Fibroblast of the conjunctiva (primary cell): ENCODE measurements around the gene IL17REL.

Experiments
- DNase-seq: peaks from one replicate; pipeline ENCODE4 v3.0.0-alpha.2; 2010; ENCODE audit warnings: low read depth

Gene IL17REL

DNA sequence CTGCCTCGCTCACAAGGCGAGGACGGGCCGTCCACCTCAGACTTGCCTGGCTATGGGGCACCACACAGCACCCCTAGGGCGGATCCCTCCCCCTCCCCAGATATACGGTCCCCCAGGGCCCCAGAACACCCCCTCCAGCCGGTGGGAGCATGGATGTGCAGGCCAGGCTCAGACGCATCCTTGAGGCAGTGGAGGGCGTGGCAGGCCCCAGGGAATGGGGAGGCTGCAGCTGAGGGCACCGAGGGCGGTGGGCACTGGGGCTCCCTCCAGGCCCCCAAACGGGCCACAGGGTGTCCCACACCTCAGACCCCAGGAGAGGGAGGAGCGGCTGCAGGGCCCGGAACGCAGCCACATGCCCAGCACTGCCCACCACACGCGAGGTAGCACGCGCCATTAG, 33.5 kb upstream of the IL17REL start:
- no peak for DNase-seq

DNA sequence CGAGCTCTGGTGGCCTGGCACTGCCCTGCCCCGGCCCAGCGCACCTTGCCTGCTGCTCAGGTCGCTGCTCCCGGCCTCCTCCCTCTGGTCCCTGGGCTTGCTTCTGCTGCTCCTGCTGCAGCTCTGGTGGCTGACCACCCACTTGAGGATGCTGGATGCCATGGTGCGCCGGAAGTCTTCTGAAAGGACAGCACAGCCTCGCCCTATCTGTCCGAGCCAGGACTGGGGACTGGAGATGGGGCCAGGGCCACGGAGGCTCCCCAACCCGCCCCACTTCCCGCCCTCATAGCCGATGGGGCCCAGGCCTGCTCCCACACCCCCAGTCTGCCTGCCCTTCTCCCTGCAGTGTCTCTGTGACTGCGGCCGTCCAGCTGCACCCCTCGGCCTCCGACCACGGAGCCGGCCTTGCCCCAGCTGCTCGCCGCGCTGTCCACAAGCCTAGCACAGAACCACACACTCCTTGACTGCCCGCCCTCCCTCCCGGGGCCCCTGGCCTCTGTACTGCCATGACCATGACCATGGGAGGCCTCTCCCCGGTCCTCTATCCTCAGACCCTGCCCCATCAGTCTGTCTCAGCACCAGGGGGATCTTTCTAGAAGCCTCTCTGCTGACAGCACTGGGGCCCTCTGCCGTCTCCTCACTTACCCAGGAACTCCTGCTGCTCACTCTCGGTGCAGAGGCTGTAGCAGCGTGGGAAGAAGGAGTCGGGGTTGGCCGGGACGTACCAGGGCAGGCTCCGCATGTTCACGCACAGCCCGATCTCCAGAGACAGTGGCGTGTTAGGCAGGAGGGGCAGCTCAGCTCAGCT, 32.9 kb upstream of the IL17REL start:
- no peak for DNase-seq

DNA sequence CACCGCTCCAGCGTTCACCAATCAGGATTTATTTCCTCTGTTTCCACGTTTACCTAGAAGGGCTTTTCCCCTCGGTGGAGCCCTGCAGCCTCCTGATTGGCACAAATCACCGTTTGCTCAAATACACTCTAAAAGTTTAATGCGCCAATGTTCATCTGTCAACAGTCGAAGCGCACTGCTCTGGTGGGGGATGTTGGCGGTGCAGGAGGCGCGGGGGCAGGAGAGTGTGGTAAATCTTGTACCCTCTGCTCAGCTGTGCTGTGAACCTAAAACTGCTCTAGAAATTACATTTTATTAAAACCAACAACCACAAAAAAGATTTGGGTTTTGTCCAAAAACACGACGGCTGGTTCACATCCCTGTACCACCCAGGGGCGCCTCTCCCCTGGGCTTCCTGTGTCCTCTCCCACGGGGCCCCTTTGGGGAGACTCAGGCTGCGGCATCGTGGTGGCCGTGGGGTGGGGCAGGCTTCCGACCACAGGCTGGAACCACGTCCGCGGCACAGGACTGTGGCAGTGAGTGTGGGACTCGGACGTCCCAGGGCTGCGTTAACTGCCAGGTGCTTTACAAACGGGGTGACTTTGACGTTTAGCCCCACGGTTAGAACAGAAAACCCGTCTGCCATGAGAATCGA, 32.0 kb upstream of the IL17REL start:
- DNase-seq = no peak

DNA sequence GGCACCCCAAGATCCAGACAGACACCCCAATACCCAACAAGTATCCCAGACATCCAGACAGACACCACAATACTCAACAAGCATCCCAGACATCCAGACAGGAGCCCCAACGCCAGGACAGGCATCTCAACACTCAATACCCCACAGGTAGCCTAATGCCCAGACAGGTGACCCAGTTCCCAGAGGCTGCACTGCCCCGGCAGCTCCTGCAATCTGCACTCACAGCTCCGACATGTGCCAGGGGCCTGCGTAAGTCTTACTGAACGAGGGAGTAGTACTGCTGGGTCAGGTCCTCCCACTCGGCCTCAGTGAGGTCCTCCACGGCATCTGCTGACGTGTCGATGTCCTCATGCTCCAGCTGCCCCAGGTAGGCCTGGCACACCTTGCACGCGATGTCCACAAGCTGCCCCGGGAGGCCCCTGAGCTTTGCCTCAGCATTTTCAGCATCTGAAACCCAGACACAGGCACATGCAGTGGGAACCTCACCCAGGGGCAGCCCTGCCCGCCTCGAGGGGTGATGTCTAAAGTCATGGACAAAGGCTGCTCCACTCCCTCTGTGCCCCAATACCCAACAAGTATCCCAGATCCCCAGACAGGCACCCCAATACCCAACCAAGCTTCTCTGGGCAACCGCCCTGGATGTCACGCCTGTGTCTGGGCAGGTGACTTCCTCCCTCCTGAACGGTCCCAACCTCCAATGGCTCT, 28.9 kb upstream of the IL17REL start:
- DNase-seq = no peak

DNA sequence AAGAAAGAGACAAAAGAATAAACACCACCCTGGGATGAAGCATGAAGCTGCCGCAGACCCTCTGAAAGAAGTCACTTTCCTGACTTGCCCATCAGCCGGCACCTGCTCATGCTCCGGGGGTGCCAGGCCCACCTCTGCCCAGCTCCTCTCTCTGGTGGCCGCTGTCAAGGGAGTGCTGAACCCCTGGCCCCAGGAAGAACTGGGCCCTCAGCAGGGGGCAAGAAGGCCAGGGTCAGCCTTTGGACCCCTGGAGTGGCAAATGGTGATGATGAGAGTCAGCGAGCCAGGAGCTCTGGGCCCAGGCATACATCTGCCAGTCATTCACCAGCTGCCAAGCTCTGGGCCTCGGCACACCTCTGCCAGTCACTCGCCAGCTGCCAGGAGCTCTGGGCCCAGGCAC, 28.2 kb upstream of the IL17REL start:
- DNase-seq = no peak

DNA sequence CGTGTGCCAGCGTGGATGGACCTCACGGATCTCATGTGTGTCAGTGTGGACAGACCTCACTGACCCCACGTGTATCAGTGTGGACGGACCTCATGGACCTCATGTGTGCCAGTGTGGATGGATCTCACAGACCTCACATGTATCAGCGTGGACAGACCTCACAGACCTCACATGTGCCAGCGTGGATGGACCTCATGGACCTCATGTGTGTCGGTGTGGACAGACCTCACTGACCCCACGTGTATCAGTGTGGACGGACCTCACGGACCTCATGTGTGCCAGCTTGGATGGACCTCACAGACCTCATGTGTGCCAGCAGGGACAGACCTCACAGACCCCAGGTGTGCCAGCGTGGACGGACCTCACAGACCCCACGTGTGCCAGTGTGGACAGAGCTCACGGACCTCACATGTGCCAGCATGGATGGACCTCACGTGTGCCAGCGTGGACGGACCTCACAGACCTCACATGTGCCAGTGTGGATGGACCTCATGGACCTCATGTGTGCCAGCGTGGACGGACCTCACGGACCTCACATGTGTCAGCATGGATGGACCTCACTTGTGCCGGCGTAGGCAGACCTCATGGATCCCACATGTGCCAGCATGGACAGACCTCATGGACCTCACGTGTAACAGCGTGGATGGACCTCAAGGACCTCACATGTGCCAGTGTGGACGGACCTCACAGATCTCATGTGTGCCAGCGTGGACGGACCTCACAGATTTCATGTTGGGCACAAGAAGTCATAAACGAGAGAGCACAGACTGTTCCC, 27.3 kb upstream of the IL17REL start:
- no peak for DNase-seq

DNA sequence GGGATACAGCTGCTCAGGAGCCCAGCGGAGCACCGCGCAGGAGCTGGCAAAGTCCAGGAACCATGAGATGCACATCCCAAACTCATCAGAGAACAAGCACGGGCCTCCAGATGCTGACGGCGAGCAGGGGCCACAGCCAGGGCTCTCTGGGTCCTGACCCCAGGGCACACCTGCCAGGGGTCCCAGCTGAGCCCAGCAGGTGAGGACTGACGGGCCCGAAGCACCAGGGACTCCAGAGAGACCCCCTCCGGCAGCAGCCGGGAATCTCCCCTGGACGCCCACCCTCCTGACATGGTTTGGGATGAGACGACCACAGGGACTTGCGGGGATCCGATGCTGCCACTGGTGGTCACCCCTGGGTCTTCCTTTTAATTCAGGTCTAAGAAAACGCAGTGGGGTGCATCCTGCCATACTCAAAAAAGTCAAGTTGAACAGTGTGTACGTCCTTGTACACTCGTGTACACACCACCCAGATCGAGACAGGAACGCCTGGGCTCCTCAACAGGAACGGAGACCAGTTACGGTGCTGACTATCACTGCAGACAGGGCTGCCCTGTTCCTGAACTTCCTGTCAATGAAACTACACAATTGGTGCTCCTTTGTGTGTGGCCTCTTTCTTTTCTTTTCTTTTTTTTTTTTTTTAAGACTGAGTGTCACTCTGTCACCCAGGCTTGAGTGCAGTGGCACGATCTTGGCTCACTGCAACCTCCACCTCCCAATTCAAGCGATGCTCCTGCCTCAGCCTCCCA, 23.6 kb upstream of the IL17REL start:
- no peak for DNase-seq

DNA sequence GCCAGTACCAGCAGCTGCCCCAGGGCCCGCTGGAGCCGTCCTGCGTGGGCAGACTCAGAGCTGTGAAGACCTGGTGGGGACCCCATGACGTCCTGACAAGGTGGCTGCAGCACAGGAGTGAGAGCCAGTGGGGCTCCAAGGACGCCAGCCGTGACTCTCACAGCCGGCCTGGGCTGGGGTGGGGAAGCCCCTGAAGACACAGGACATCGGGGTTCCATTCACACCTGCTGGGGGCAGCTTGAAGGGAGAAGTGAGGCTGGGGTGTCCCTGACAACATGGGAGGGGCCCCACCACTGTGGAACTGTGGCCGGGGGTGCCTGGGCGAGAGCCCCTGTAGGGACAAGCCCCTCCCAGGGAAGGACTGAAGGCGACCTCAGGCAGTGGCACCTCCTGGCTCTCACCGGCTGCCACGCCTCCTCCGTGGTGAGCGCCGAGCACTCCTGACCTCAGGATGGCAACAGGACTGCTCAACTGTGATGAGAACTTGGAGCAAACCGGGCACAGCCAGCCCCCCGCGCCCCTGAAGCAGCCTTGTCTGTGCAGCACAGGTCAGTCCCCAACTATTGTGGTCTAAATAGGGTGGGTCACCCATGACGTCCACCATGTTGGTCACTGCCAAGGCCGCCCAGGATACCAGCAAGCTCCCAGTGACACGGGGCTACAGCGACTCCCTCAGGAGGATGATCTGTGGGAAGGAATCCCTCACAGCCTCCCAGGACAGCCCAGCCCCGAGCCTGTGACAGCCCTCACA, 22.7 kb upstream of the IL17REL start:
- no peak for DNase-seq

DNA sequence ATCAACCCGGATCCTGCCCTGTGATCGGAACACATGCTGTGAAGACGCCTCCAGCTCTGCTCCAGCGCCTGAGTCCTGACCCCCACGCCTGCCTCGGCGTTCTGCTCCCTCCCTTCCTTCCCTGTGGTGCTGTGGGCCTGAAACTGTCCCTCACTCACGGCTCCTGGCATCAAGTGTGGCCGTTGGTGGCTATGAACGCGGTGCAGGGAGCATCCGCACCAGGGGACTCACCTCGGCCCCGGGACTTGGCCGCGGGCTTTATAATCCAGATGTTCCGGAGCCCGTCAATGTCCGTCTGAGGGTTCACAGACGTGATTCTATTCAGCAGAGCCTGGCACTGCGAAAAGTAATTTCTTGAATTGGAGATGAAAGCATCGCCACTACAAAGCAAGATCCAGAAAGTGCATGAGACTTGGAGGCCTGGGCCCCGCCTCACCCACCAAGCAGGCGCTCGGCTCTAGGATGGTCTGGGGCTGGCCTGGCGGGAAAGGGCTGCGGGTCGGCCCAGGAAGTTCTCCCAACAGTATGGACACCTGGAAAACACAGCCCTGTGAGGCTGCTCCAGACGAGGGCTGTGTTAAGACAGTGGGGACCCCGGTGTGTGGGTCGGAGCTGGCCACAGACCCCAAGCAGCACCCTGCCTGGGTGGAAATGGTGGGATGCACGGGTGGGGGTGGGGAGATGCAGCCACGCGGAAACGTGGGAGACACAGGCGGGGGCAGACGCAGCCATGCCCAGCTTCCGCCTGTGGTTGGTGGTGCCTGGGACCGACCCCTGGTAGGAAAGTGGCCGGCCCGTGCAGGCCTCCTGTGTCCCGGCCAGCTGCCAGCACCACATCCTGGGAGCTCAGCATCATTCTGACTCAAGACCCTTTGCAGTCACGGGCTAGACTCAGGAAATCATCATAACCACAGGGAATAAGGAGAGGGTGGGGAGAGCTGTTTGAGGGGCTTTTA, 21.8 kb upstream of the IL17REL start:
- DNase-seq = no peak

DNA sequence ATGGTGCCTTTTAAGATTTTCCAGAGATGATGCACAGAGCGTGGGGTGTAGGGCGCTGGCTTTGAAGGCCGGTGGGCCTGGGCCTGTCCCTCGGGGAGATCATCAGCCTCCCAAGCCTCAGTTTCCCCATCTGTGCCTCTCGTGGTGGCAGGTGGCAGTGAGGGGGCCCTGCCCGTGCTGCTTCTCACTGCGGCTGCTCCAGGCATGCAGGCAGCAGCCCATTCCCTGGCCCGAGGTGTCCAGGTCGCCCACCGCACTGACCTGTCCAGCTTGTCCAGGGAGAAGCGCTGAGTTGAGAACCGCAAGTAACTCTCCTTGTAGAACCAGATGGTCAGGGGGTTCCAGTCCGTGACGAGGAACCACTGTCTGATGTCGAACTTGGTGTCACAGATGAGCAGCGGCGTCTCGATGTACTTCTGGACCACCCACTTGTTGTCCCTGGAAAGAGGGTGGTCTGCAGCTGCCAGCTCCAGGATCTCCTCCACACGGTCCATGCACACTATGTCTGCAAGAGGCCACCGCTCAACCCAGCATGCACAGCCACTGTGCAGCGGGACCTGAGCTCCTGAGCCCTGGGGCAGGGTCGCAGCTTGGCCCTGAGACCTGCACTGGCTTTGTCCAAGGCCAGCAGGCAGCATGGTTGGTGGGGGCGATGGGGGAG, 20.5 kb upstream of the IL17REL start:
- DNase-seq = no peak

DNA sequence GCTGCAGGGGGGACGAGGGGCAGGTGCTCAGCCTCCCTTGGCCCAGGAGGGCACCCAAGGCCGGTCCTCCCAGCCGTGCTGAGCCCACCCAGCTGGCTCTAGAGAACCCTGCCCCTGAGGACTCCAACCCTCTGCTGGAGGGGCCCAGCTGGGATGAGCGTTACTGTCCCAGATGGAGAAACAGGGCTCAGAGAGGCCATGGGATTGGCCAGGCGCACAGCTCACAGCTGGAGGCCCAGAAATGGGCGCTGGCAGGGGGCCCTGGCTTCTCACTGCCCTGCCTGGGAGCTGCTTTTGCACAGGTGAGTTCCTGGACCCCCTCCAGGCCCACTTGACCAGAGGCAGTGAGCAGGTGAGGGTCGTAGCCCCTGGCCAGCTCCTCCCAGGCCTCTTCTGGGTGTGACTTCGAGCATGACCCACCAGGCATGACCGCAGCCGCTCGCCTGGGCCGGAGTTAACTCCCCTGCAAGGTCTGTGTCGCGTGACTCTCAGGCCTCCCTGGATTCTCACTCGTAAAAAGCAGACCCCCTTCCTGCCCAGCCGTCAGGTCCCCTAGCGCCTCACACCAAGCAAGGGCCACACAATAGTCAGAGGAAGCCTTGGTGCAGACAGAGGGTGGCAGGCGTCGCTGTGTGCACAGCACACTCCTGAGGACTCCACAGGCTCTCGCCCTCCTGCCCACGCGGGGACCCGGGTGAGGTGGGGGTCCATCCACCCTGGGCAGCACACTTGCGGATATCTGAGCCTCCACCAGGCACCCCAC, 19.7 kb upstream of the IL17REL start:
- no peak for DNase-seq

DNA sequence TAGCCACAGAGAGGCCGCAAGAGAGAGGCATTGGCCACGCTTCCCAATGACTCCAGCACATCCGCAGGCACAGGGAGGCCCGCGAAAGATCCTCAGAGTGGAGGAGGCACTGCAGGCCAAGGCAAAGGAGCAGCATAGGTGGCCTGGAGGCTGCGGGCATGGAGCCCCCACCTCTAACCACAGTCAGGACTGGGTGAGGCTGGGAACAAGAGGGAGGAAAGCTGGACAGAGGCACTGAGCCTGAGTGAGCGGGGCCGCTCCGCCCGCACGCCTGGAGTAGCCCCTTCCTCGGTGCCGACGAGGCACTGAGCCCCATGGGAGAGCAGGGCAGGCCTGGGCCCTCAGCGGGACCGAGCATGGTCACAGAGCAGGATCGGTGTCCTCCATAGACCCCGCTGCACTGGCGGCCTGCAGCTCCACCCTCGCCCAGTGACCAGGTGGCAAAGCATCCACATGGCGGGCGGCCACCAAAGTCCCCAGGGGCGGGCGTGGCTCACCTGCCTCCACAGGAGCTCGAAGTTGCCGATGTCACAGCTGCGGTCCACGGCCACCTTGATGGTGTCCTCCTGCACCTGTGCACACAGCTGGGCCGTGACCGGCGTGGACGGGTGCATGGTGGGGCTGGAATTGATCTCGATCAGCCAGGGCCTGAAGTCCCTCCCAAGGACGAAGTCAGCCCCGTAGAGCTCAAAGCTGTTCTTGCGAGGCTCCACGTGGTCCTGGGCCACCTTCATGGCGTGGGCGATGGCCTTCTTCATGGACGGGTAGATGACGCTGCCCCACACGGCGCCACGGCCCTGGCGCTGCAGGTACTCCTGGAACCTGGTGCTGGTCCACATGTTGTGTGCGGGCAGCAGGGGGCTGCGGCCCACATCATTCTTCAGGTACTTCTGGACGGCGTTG, 18.9 kb upstream of the IL17REL start:
- DNase-seq = no peak

DNA sequence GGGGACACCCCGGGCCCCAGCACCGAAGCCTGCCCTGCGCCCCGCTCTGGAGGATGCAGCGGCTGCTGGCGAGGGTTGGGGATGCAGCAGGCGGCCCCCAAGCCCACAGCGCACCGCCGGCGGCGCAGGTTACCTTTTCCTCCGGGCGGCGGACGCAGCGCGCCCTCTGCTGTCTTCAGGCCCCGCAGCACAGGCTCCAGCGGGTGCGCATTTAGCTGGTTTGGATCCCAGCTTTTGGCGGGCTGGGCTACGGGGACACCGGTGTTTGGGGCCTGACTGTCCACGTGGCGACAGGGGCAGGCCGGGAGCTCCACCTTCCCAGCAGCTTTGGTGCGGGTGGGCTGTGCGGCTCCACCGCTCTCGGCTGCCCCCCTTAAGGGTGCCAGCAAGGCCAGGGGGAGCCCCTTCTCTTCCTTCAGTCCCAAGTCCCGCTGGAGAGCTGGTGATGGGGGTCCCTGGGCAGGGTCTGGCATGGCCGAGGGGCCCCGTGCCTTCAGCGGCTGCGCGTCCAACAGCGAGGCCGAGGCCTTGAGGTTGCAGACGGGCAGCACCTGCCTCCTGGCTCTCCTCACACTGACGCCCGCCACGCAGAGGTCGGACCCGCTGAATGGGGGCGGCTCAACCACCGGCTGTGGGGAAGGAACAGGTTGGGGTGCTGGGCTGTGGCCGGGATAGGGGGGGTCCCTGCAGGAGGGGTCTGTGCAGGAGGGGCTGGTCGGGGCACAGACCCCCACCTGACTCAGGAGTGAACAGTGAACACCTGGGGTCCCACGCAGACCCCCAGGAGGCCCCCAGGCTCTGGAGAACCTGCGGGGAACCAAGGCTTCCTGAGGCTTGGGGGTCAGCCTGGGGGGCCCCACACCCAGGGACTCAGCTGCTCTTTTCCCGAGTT, 18.0 kb upstream of the IL17REL start:
- DNase-seq = peak; percentile 23

DNA sequence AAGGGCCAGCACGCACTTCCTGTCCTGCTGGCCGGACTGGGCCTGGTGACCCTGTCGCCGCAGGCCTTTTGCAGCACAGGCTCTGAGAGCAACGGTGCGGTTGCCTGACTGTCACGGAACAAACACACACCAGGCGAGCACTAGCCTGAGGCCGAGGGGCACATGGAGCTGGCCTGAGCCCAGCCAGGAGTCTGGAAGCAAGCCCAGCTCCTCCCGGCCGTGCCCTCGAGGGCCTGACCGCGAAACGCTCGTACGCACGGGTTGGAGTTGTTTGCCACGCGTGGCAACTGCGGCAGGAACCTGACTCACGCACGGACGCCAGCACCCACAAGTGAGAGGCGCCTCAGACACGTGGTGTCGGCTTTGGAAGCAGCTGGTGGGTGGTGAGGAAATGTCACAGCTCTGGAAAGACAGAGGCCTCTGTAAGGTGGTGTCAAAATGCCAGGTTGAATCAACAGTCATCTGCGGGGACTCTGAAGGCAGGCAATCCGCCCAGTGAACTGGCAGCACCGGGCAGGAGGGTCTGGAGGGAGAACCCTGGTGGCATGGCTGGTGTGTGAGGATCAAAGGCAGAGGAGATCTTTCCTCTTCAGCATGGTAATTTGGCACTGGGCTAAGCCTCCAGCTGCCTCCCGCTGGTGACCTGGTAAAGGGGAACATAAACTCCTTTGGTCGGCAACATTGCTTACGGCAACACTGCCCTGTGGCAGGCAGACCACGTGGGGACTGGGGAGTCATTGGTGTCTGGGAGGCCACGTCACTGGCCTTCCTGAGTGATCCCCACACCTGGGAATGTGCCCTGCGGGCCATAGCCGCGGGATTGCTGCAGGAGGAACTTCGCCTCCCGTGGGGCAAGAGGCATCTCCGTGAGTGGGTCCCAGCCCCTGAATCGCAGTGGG, 15.3 kb upstream of the IL17REL start:
- no peak for DNase-seq

DNA sequence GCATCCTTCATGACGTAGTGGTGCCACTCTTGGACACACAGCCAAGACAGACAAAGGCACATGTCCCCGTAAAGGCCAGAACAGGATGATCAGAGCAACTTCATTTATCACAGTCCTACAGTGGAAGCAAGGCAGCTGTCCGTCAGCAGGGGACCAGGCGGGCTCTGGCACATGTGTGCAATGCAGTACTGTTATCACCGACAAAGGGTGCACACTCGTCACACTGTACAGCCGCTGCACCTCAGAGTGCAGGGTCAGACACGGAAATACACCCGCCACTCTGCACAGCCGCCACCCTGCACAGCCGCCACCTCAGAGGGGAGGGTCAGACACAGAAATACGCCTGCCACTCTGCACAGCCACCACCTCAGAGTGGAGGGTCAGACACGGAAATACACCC, 13.4 kb upstream of the IL17REL start:
- no peak for DNase-seq
